GM12872 (cell line): ENCODE results near the gene APOL6.

Experiments
- TF ChIP-seq, protein P1 (sequence below): IDR thresholded peaks from 3 replicates; pipeline ENCODE4 v1.5.1; 2011; ENCODE audit warnings: low read depth, mild to moderate bottlenecking, low read length, moderate library complexity; ENCODE audit not compliant: insufficient read depth

Gene APOL6

DNA sequence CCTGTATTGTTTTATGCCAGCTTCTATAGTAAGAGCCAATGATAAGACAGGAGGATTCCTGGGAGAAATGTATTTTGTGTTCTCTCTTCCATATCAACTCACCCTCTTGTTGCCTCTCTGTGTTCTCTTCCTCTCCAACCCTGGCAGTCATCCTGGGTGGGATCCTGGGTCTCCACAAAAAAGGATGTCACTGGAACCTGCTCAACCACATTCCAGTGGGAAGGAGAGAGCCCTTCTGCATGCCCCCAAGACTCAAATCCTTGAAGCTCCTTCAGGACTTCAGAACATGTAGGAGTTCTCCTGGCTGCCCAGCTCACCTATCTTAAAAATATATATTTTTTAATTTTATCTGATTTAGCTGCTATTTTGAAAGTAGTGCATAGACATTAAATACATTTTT, 26.1 kb downstream of the APOL6 start:
- TF ChIP-seq, protein P1, sequence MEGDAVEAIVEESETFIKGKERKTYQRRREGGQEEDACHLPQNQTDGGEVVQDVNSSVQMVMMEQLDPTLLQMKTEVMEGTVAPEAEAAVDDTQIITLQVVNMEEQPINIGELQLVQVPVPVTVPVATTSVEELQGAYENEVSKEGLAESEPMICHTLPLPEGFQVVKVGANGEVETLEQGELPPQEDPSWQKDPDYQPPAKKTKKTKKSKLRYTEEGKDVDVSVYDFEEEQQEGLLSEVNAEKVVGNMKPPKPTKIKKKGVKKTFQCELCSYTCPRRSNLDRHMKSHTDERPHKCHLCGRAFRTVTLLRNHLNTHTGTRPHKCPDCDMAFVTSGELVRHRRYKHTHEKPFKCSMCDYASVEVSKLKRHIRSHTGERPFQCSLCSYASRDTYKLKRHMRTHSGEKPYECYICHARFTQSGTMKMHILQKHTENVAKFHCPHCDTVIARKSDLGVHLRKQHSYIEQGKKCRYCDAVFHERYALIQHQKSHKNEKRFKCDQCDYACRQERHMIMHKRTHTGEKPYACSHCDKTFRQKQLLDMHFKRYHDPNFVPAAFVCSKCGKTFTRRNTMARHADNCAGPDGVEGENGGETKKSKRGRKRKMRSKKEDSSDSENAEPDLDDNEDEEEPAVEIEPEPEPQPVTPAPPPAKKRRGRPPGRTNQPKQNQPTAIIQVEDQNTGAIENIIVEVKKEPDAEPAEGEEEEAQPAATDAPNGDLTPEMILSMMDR: no peak

DNA sequence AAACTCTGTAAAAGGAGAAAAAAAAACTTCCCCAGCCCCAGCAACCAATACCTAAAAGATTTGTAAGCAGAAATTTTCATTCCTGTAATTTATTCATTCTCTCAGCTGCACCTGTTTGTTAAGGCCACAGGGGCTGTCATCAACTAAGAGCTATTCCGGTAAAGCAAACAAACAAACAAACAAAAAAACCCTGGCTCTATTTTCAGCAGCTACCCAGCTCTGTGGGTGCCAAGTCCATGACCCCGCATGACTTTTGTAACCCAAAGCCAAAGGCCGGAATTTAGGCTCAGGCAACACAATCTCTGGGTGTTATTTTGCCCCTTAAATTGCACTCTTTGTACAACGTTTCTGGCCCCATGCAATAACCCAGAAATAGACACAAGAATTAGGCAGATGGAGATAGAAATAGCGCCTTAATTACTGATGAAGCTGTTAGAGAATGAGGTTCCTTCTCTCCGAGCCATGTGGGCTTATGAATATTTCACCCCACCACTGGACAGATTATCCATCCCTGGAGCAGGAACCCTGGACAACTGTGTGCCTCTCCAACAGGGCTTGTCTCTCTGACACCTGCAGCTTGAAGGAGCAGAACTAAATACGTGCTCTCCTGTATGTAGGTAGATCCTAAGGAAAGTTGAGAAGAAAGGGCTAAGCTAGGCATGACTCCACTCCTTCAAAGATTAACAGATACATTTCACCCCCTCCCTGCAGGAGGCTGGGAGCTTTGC, 29.4 kb downstream of the APOL6 start:
- TF ChIP-seq, protein P1: no peak

DNA sequence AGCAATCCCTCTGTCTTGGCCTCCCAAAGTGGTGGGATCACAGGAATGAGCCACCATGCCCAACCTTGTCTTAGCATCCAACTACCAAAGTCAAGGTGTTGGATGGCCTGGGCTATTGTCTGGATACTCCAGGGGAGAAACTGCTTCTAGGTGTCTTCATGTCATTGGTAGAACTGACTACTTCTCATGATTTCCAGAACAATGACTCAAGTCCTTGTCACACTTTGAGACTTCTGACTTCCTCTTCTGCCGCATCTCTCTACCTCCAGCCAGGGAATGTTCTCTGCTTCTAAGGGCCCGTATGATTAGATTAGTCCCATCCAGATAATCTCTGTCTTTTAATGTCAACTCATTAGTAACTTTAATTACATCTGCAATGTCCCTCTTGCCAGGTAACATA, 30.6 kb downstream of the APOL6 start:
- TF ChIP-seq, protein P1: no peak

DNA sequence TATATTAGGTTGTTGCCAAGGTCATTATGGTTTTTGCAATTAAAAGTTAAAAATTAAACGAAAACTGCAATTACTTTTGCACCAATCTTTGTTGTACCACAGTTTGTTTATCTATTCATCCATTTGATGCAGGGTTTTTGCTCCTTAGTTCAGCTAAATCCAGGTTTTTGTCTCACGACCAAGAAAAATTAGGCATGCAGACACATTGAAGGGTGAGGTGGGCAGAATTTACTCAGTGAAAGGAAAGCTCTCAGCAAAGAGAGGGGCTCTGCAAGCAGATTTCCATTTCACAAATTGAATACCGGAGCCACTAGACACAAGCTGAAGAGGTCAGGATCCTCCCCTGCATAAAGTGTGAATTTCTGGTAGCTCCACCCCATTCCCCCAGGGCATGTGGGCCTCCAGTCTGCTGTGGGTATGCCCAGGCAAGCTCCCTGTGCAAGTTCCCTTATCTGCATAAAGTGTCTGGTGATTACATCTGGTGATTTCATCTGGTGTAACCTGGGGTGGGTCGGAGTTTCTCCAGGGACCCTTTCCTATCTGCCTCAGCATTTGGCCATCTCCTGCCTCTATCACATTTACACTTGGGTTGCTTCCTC, 33.3 kb downstream of the APOL6 start:
- TF ChIP-seq, protein P1: no peak

DNA sequence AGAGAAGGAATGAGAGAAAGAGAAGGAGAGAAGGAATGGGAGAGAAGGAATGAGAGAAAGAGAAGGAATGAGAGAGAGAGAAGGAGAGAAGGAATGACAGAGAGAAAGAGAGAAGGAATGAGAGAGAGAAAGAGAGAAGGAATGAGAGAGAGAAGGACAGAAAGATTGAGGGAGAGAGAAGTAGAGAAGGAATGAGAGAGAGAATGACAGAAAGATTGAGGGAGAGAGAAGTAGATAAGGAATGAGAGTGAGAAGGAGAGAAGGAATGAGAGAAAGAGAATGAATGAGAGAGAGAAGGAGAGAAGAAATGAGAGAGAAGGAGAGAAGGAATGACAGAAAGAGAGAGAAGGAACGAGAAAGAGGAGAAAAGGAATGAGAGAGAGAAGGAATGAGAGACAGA, 35.3 kb downstream of the APOL6 start:
- TF ChIP-seq, protein P1: no peak

DNA sequence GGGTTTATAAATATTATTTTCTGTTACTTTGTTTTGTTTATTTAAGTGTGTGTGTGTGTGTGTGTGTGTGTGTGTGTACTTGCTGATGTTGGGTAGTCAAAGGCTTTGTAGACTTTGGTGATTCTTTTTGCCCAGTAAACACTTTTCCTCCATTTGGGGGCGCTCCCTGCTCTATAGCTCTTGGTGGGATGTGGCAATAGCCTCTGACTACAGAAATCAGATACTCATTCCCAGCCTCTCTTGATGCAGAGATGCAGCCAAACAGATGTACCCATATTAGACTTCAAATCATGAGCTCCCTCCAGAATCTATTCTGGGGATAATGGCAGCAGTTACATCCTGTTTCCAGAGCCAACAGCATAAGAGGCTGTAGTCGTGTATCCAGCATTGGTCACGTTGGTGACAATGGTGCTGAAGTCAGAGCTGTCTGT, 36.0 kb downstream of the APOL6 start:
- TF ChIP-seq, protein P1: no peak

DNA sequence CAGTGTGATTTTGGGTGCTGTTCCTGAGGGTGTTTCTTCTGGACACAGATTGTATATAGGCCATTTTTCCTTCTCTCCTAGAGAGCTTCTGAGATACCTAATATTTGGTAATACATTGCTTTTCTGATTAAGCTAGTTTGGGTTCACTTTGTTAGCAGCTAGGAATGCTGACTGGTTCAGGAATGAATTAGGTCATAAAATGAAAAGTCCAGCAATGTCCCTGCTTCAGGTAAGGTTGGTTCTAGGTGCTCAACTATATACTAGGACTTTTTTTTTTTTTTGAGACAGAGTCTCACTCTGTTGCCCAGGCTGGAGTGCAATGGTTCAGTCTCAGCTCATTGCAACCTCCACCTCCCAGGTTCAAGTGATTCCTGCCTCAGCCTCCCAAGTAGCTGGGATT, 36.5 kb downstream of the APOL6 start:
- TF ChIP-seq, protein P1: no peak
